ENCODE data around the gene MAMDC2.

DNA sequence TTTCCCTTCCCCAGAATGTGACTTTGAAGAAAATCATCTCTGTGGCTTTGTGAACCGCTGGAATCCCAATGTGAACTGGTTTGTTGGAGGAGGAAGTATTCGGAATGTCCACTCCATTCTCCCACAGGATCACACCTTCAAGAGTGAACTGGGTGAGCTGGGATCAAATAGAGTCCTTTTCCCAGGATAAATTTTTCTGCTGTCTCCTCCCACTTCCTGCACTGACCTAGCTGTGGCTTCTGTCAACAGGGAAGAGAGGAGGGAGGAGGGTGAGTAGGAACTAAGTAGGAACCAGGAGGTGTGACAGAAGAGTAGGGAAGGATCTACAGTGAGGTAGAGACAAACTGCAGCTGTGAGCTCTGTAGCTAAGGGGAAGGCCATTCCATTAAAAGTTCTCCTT is 69.3 kb downstream of the MAMDC2 start:
- TF ChIP-seq, protein P1, sequence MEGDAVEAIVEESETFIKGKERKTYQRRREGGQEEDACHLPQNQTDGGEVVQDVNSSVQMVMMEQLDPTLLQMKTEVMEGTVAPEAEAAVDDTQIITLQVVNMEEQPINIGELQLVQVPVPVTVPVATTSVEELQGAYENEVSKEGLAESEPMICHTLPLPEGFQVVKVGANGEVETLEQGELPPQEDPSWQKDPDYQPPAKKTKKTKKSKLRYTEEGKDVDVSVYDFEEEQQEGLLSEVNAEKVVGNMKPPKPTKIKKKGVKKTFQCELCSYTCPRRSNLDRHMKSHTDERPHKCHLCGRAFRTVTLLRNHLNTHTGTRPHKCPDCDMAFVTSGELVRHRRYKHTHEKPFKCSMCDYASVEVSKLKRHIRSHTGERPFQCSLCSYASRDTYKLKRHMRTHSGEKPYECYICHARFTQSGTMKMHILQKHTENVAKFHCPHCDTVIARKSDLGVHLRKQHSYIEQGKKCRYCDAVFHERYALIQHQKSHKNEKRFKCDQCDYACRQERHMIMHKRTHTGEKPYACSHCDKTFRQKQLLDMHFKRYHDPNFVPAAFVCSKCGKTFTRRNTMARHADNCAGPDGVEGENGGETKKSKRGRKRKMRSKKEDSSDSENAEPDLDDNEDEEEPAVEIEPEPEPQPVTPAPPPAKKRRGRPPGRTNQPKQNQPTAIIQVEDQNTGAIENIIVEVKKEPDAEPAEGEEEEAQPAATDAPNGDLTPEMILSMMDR (IDR thresholded peaks at IDR 0.05) = no peak
- no peak for TF ChIP-seq POLR2A (IDR thresholded peaks at IDR 0.05)

All from thyroid gland (tissue), 4 donors.